Neural cell (in vitro differentiated cells): ENCODE data around the gene POLE.

Source experiments
- EP300 ChIP-seq: fragments of 450-650 bp; conservative IDR thresholded peaks from 2 replicates; pipeline ENCODE4 v1.6.1; 2014; ENCODE audit warnings: antibody characterized with exemption, mild to moderate bottlenecking, moderate library complexity; ENCODE audit not compliant: poor library complexity, severe bottlenecking
- EZH2 ChIP-seq: fragments of 200-600, 300-800 bp; shearing (Covaris generic), sonication (generic); IDR thresholded peaks from 2 replicates; pipeline ENCODE4 v1.6.1; 2014; ENCODE audit warnings: antibody characterized with exemption, low read length, borderline replicate concordance, mild to moderate bottlenecking; ENCODE audit not compliant: insufficient read depth, poor library complexity, severe bottlenecking
- MXI1 ChIP-seq: fragments of 450-650 bp; conservative IDR thresholded peaks from 2 replicates; pipeline ENCODE4 v1.6.1; 2014; ENCODE audit warnings: antibody characterized with exemption, mild to moderate bottlenecking; ENCODE audit not compliant: poor library complexity, severe bottlenecking
- POLR2AphosphoS5 ChIP-seq: IDR thresholded peaks from 2 replicates; pipeline ENCODE4 v1.6.1; 2012
- SMC3 ChIP-seq: fragments of 450-650 bp; conservative IDR thresholded peaks from 2 replicates; pipeline ENCODE4 v1.6.1; 2014; ENCODE audit warnings: antibody characterized with exemption, mild to moderate bottlenecking, moderate library complexity; ENCODE audit not compliant: poor library complexity
- TF ChIP-seq, protein P1 (sequence below): fragments of 450-650 bp; IDR thresholded peaks from 2 replicates; pipeline ENCODE4 v1.5.1; 2014; ENCODE audit warnings: antibody characterized with exemption, mild to moderate bottlenecking, moderate library complexity; ENCODE audit not compliant: poor library complexity, severe bottlenecking
- TF ChIP-seq, protein P2 (sequence below): IDR thresholded peaks from 2 replicates; pipeline ENCODE4 v1.6.1; 2012; ENCODE audit warnings: borderline replicate concordance

DNA sequence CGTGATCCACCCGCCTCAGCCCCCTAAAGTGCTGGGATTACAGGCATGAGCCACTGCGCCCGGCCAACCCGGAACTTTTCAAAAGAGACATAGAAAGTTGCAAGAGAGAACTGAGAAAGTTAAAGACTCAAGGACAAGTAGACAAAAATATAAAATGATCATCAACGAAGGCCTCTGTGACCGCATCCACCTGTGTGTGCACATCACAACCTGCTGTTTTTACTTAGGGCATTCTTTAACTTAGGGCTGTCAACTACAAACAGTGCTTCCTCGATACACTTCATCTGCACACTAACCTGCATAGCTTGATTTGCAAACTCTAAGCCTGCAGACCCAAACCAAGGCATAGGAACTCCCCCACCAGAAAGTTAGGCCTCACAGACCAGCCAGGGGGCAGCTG, 53.7 kb downstream of the POLE start:
- TF ChIP-seq, protein P1, sequence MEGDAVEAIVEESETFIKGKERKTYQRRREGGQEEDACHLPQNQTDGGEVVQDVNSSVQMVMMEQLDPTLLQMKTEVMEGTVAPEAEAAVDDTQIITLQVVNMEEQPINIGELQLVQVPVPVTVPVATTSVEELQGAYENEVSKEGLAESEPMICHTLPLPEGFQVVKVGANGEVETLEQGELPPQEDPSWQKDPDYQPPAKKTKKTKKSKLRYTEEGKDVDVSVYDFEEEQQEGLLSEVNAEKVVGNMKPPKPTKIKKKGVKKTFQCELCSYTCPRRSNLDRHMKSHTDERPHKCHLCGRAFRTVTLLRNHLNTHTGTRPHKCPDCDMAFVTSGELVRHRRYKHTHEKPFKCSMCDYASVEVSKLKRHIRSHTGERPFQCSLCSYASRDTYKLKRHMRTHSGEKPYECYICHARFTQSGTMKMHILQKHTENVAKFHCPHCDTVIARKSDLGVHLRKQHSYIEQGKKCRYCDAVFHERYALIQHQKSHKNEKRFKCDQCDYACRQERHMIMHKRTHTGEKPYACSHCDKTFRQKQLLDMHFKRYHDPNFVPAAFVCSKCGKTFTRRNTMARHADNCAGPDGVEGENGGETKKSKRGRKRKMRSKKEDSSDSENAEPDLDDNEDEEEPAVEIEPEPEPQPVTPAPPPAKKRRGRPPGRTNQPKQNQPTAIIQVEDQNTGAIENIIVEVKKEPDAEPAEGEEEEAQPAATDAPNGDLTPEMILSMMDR = no peak
- TF ChIP-seq EP300 (no peak), POLR2AphosphoS5 (no peak), MXI1 (no peak), EZH2 (no peak), SMC3 (no peak)
- TF ChIP-seq, protein P2, sequence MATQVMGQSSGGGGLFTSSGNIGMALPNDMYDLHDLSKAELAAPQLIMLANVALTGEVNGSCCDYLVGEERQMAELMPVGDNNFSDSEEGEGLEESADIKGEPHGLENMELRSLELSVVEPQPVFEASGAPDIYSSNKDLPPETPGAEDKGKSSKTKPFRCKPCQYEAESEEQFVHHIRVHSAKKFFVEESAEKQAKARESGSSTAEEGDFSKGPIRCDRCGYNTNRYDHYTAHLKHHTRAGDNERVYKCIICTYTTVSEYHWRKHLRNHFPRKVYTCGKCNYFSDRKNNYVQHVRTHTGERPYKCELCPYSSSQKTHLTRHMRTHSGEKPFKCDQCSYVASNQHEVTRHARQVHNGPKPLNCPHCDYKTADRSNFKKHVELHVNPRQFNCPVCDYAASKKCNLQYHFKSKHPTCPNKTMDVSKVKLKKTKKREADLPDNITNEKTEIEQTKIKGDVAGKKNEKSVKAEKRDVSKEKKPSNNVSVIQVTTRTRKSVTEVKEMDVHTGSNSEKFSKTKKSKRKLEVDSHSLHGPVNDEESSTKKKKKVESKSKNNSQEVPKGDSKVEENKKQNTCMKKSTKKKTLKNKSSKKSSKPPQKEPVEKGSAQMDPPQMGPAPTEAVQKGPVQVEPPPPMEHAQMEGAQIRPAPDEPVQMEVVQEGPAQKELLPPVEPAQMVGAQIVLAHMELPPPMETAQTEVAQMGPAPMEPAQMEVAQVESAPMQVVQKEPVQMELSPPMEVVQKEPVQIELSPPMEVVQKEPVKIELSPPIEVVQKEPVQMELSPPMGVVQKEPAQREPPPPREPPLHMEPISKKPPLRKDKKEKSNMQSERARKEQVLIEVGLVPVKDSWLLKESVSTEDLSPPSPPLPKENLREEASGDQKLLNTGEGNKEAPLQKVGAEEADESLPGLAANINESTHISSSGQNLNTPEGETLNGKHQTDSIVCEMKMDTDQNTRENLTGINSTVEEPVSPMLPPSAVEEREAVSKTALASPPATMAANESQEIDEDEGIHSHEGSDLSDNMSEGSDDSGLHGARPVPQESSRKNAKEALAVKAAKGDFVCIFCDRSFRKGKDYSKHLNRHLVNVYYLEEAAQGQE = no peak
